HepG2 (cell line): Measurements from ENCODE around the gene RXYLT1. TPM values are rescaled to one million over a fixed set of nuclear protein-coding genes. Genes with fewer than 3 reads are reported as not detected.

Source experiments
- ATAC-seq: fragments of 200-7000 bp; cut with Tn5 transposase; 3 replicates; pipeline ENCODE4 v1.9.1; 2020; ENCODE audit warnings: mild to moderate bottlenecking, moderate library complexity
- BruUV-seq: library from RNA; stranded (reverse); fragments of 400-500 nt; replicated peaks from 2 replicates; lab custom pipeline; 2021; lab: Mats Ljungman, UMichigan
- CTCF ChIA-PET: fragments of 300-600 bp; formaldehyde crosslinking; extraction: SDS; loops from one replicate; lab custom pipeline; 2021; ENCODE audit warnings: low total read pairs, inconsistent platforms, low intra/inter-chr PET ratio; lab: Yijun Ruan, JAX
- POLR2A ChIA-PET: fragments of 350-600 bp; sonication (Branson Sonifier 250); formaldehyde crosslinking; loops from one replicate; lab custom pipeline; 2020; ENCODE audit warnings: antibody characterized with exemption, inconsistent platforms; lab: Yijun Ruan, JAX
- DNase-seq: peaks from one replicate; pipeline ENCODE4 v3.0.0-alpha.2; 2015; ENCODE audit warnings: low spot score
- FAIRE-seq: peaks from 3 replicates; lab custom pipeline; 2011; peaks lifted over from hg19 to GRCh38; lab: Jason Lieb, UNC
- H2AFZ ChIP-seq: one replicate; pipeline ENCODE4 v1.6.1; 2011; ENCODE audit warnings: low read length, inconsistent platforms
- H3K27ac ChIP-seq: fragments of 300-600 bp; 3 replicates; pipeline ENCODE4 v1.8.0; 2011; ENCODE audit warnings: mixed run types, mild to moderate bottlenecking, mixed read lengths, low read length, inconsistent platforms; ENCODE audit not compliant: insufficient read depth; ENCODE audit errors: extremely low read length
- H3K27me3 ChIP-seq, 2 experiments: fragments of 200-600 bp in 1 of 2; 2 replicates in 1 of 2; 3 replicates in 1 of 2; pipeline versions ENCODE4 v1.6.0 to v1.8.0; 2011; ENCODE audit warnings: low read length in 2 of 2, mild to moderate bottlenecking in 2 of 2, moderate library complexity in 2 of 2, inconsistent platforms in 1 of 2; ENCODE audit not compliant: insufficient read depth in 2 of 2, control insufficient read depth in 1 of 2
- H3K36me3 ChIP-seq, 2 experiments: fragments of 200-600 bp in 1 of 2; replicated peaks in 1 of 2; 2 replicates in 1 of 2; 3 replicates in 1 of 2; pipeline versions ENCODE4 v1.5.1 to v1.8.0; 2011; ENCODE audit warnings: low read length in 2 of 2, inconsistent platforms in 1 of 2; ENCODE audit not compliant: insufficient read depth in 2 of 2, control insufficient read depth in 1 of 2
- H3K4me1 ChIP-seq: 2 replicates; pipeline ENCODE4 v1.5.1; 2012; ENCODE audit warnings: low read length, inconsistent platforms; ENCODE audit not compliant: insufficient read depth
- H3K4me2 ChIP-seq: 2 replicates; pipeline ENCODE4 v1.6.0; 2011; ENCODE audit warnings: low read depth, low read length, inconsistent platforms
- H3K4me3 ChIP-seq, 3 experiments: fragments of 200-600 bp in 1 of 3; sonication (generic), shearing (Covaris generic) in 1 of 3; replicated peaks in 1 of 3; 2 replicates each; pipeline ENCODE4 v1.5.1; 2011 to 2016; ENCODE audit warnings: low read length in 3 of 3, inconsistent platforms in 2 of 3, low read depth in 2 of 3, mild to moderate bottlenecking in 2 of 3, control low read depth in 1 of 3, mixed read lengths in 1 of 3; ENCODE audit not compliant: insufficient read depth in 1 of 3
- H3K79me2 ChIP-seq: one replicate; pipeline ENCODE4 v1.6.1; 2011; ENCODE audit warnings: low read length, inconsistent platforms; ENCODE audit not compliant: insufficient read depth
- H3K9ac ChIP-seq: 2 replicates; pipeline ENCODE4 v1.6.0; 2011; ENCODE audit warnings: mild to moderate bottlenecking, low read depth, low read length, inconsistent platforms; ENCODE audit not compliant: insufficient read depth
- H3K9me3 ChIP-seq: 2 replicates; pipeline ENCODE4 v1.5.1; 2012; ENCODE audit warnings: mild to moderate bottlenecking, low read length
- H4K20me1 ChIP-seq: 2 replicates; pipeline ENCODE4 v1.6.0; 2011; ENCODE audit warnings: inconsistent platforms, mild to moderate bottlenecking, low read length, moderate library complexity; ENCODE audit not compliant: insufficient read depth
- ARHGAP35 ChIP-seq: sonication (generic); formaldehyde crosslinking; IDR thresholded peaks from 2 replicates; pipeline ENCODE4 v1.9.0; 2022; ENCODE audit warnings: mild to moderate bottlenecking, inconsistent platforms, moderate library complexity, missing genetic modification reagents, borderline replicate concordance
- CENPX ChIP-seq: sonication (generic); formaldehyde crosslinking; IDR thresholded peaks from 2 replicates; pipeline ENCODE4 v1.9.0; 2021; ENCODE audit warnings: mild to moderate bottlenecking, missing genetic modification reagents, moderate library complexity
- HOXA7 ChIP-seq: sonication (generic); formaldehyde crosslinking; IDR thresholded peaks from 2 replicates; pipeline ENCODE4 v1.8.1; 2022; ENCODE audit warnings: mild to moderate bottlenecking, missing genetic modification reagents, moderate library complexity
- RORA ChIP-seq: sonication (generic); formaldehyde crosslinking; IDR thresholded peaks from 2 replicates; pipeline ENCODE4 v1.5.0; 2020; ENCODE audit warnings: mild to moderate bottlenecking, missing genetic modification reagents, moderate library complexity
- TEAD3 ChIP-seq: optimal IDR thresholded peaks from 2 replicates; pipeline ENCODE3; 2016; ENCODE audit warnings: borderline replicate concordance
- YY1 ChIP-seq: IDR thresholded peaks from 2 replicates; pipeline ENCODE4 v1.6.1; 2011; ENCODE audit warnings: low read length, low read depth, moderate library complexity, mild to moderate bottlenecking; ENCODE audit not compliant: insufficient read depth, insufficient replicate concordance
- ZBTB21 ChIP-seq: sonication (generic); formaldehyde crosslinking; IDR thresholded peaks from 2 replicates; pipeline ENCODE4 v1.4.0; 2020; ENCODE audit warnings: missing genetic modification reagents
- ZKSCAN1 ChIP-seq: fragments of 150-350 bp; IDR thresholded peaks from 2 replicates; pipeline ENCODE4 v1.6.1; 2014; ENCODE audit warnings: low read length
- ZNF17 ChIP-seq: sonication (generic); formaldehyde crosslinking; IDR thresholded peaks from 2 replicates; pipeline ENCODE4 v1.5.0; 2020; ENCODE audit warnings: mild to moderate bottlenecking, missing genetic modification reagents
- ZNF34 ChIP-seq: sonication (generic); formaldehyde crosslinking; IDR thresholded peaks from 2 replicates; pipeline ENCODE4 v1.4.0; 2020; ENCODE audit warnings: mild to moderate bottlenecking, missing genetic modification reagents, borderline replicate concordance
- ZNF557 ChIP-seq: sonication (generic); formaldehyde crosslinking; IDR thresholded peaks from 2 replicates; pipeline ENCODE4 v1.4.0; 2020; ENCODE audit warnings: missing genetic modification reagents
- ZNF687 ChIP-seq: sonication (generic); formaldehyde crosslinking; IDR thresholded peaks from 2 replicates; pipeline ENCODE4 v1.5.1; 2020; ENCODE audit warnings: mild to moderate bottlenecking, missing genetic modification reagents, moderate library complexity
- ZNF782 ChIP-seq: sonication (generic); formaldehyde crosslinking; IDR thresholded peaks from 2 replicates; pipeline ENCODE4 v1.4.0; 2020; ENCODE audit warnings: missing genetic modification reagents, mild to moderate bottlenecking, borderline replicate concordance
- ZNF792 ChIP-seq: IDR thresholded peaks from 2 replicates; pipeline ENCODE4 v1.6.1; 2016
- ZNF850 ChIP-seq: sonication (generic); formaldehyde crosslinking; conservative IDR thresholded peaks from 2 replicates; pipeline ENCODE4 v1.9.0; 2021; ENCODE audit warnings: mild to moderate bottlenecking, missing genetic modification reagents
- WGBS: methylation state at CpG from one replicate; pipeline ENCODE4 v1.1.6; 2017; ENCODE audit warnings: low lambda C conversion rate; 5-methylcytosine and 5-hydroxymethylcytosine counted together
- in situ Hi-C: cut with HindIII; loops from 2 replicates; pipeline ENCODE4 v1.10.0; 2017; ENCODE audit warnings: low pct_unique_long_range_greater_than_20kb; ENCODE audit not compliant: extremely low pct_ligation_motif_present
- intact Hi-C: fragments of 100-400 bp; cut with micrococcal nuclease; formaldehyde crosslinking; loops from one replicate; pipeline ENCODE4 v1.10.0; 2022; ENCODE audit not compliant: unreplicated experiment
- polyA plus RNA-seq, 8 experiments: library from polyadenylated mRNA; depleted of rRNA in 3 of 8; stranded (reverse) in 7 of 8; unstranded in 1 of 8; fragments of >200 nt; fragmentation: Illumina TruSeq in 4 of 8; extraction: Trizol in 4 of 8; gene quantifications; 2 replicates each; pipeline versions ENCODE4 v1.2.1 to v1.2.3, GENCODE V29; 2011 to 2016; ENCODE audit warnings: low read depth in 4 of 8, missing spikeins in 1 of 8, mixed read lengths in 1 of 8; ENCODE audit not compliant: insufficient read depth in 1 of 8
- total RNA-seq, 5 experiments: library from RNA; depleted of rRNA; stranded (reverse); fragments of >200 nt; fragmentation: Illumina TruSeq; extraction: Trizol; gene quantifications; 2 replicates each; pipeline ENCODE4 v1.2.3, GENCODE V29; 2016; ENCODE audit warnings: low read depth in 1 of 5
- TF ChIP-seq, protein P1 (sequence below): sonication (generic); formaldehyde crosslinking; IDR thresholded peaks from 2 replicates; pipeline ENCODE4 v1.5.1; 2020; ENCODE audit warnings: mild to moderate bottlenecking, missing genetic modification reagents, borderline replicate concordance

The RXYLT1 gene
- total and polyA plus RNA-seq, 2 of the 13 experiments (the other 11 are each of a cell fraction or from before 2014, with no cell fraction given): 8.3 to 15.5 TPM

DNA sequence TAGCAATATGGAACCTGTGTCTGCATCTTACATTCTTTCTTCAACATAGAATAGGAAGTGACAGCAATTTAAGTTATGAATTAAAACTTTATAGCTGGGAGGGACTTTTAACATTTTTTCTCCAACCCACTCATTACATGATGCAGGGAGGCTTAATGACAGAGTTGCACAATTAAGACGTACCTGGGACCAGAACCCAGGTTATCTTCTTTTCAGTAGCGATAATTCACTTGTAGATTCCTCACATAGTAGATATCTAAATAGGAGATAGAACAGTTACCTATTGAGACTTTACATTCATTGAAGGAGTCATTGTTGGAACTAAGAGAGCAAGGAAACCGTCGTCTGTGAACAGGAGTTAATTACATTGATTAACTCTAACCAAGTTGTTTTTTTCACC lies 69.9 kb downstream of the RXYLT1 start:
- intact Hi-C loops (loop anchor here (5.0 to 10.0 kb wide), 3 partner anchors 38 to 165 kb away; no protein-coding TSS in a partner anchor), in situ Hi-C loops (no loop called here)
- Histone ChIP-seq H3K4me2 (no peak overlapping the region), H2AFZ (no peak overlapping the region), H3K79me2 (peaks cover 13% of the 10 kb centered on the region), H3K27ac (no peak overlapping the region), H4K20me1 (no peaks in the 10 kb centered on the region), H3K27me3 (no peaks in the 10 kb centered on the region; a peak in 1 of 5 replicates), H3K4me1 (peaks cover 33% of the 10 kb centered on the region), H3K9ac (no peak overlapping the region), H3K36me3 (no peaks in the 10 kb centered on the region), H3K9me3 (no peaks in the 10 kb centered on the region), H3K4me3 (no peak overlapping the region)
- no TSS peak for BruUV-seq
- ChIA-PET POLR2A (no interaction called here), CTCF (no interaction called here)
- 93% methylated on average over 4 of the region's 4 CpGs for WGBS
- FAIRE-seq: no peak
- ATAC-seq: no peak
- no peak for DNase-seq
- no peak for TF ChIP-seq ZKSCAN1
- TF ChIP-seq ZNF34: no peak
- no peak for TF ChIP-seq ZNF687 (CRISPR knock-in tag)
- TF ChIP-seq RORA: no peak
- TF ChIP-seq ARHGAP35 (CRISPR knock-in tag): no peak
- TF ChIP-seq TEAD3: no peak
- TF ChIP-seq, protein P1, sequence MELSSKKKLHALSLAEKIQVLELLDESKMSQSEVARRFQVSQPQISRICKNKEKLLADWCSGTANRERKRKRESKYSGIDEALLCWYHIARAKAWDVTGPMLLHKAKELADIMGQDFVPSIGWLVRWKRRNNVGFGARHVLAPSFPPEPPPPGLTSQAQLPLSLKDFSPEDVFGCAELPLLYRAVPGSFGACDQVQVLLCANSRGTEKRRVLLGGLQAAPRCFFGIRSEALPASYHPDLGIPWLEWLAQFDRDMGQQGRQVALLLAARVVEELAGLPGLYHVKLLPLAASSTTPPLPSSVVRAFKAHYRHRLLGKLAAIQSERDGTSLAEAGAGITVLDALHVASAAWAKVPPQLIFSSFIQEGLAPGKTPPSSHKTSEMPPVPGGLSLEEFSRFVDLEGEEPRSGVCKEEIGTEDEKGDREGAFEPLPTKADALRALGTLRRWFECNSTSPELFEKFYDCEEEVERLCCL (CRISPR knock-in tag): no peak
- TF ChIP-seq ZNF850 (CRISPR knock-in tag): no peak
- no peak for TF ChIP-seq ZBTB21 (CRISPR knock-in tag)
- no peak for TF ChIP-seq YY1
- no peak for TF ChIP-seq HOXA7 (CRISPR knock-in tag)
- TF ChIP-seq ZNF17 (CRISPR knock-in tag): no peak
- no peak for TF ChIP-seq ZNF557 (CRISPR knock-in tag)
- no peak for TF ChIP-seq ZNF792 (CRISPR knock-in tag)
- no peak for TF ChIP-seq ZNF782 (CRISPR knock-in tag)
- no peak for TF ChIP-seq CENPX
